ENCODE data around the gene ICE2.
A peak's percentile ranks its signal among the peaks of the same experiment; 100 is the strongest.
"Not testable (repeated sequence)": the region's sequence is repeated elsewhere in the genome, so short reads cannot be mapped to it uniquely, and the experiment has no call there.

The ICE2 gene

GRCh38 chr15:60406513-60407414 is 72.2 kb downstream of the ICE2 start:
- DNase-seq (ENCODE audit: low spot score), result no peak

DNA sequence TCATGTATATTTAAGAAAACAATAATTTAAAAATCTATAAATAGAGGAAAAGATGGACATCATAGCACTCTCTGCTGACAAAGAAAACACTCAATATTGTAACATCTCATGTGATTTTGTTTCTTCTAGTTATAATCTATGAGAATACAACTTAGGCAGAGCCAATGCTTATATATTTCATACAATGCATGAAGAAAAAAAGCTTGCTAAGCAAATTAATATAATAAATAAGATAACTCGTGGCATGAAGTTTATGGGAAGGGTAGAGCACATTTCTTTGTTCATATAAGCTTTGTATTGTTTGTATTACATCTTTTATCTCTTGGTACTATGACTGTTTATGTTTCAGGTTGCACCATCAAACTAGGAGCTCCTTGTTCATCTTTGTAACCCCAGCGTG is 73.5 kb downstream of the ICE2 start:
- no peak for DNase-seq (ENCODE audit: low spot score)

DNA sequence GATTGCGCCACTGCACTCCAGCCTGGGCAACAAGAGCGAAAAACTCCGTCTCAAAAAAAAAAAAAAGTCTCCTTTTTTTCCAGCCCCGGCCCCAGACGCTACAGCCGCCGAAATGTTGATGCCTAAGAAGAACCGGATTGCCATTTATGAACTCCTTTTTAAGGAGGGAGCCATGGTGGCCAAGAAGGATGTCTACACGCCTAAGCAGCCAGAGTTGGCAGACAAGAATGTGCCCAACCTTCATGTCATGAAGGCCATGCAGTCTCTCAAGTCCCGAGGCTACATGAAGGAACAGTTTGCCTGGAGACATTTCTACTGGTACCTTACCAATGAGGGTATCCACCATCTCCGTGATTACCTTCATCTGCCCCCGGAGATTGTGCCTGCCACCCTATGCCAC is 74.6 kb downstream of the ICE2 start:
- not testable (repeated sequence) for DNase-seq (ENCODE audit: low spot score)

- DNase-seq (ENCODE audit: low spot score), result no peak
Observed at GRCh38 chr15:60400944-60401343, 78.0 kb downstream of the ICE2 start.

DNA sequence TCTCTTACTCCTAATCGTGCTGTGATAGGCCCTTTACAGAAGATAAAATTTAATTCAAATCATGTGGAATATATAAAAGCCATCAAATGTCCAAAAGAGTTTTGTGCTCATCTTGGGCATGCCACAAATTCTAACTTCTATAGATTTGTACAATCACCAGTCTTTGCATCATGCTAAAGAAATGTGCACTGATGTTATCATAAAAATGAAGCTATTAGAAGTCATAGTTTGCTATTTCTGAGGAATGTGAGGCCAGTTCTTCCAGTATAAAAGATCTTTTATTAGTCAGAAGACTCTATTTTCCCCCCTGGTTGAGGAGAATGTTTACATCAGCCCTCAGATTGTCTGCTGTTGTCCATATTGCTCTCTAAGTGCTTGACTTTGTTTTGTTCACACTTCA is 79.0 kb downstream of the ICE2 start:
- no peak for DNase-seq (ENCODE audit: low spot score)

DNA sequence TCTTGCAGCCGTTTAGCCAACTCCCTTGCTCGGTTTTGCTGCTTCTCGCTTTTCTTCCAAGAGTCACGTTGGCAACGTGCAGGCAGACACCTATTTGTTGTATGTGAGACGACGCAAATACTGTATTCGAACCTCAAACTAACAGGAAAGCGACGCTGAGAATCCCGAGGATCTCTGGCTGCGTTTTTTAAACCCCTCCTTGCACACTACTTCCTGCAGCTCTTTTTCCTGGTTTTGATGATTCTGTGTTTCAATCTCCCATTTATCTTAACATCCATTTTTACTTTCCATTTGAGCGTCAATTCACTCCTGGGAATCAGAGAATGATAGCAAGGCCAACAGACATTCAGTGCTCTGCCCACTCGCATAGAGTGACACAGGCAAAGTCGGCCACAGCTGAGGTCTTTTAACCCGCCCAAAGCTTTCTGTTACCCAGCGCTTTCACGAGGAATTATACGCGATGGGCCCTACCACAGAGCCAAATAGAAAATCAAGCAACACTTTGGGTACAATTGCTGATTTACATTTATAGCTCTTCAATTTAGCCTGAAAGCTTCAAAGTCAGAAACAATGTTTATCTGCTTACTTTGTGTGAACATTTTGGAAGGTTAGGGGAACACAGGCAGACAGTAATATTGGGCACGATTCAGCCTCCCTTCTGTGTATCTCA is 79.6 kb downstream of the ICE2 start:
- DNase-seq (ENCODE audit: low spot score), result no peak

- peak; percentile 83 for DNase-seq (ENCODE audit: low spot score)
Observed at GRCh38 chr15:60397772-60398445, 81.0 kb downstream of the ICE2 start, which contains the start of gene ANXA2. TSS of gene ANXA2 (minus strand) at chr15:60397986. CDS start at chr15:60386075, 11,911 bp downstream.

DNA sequence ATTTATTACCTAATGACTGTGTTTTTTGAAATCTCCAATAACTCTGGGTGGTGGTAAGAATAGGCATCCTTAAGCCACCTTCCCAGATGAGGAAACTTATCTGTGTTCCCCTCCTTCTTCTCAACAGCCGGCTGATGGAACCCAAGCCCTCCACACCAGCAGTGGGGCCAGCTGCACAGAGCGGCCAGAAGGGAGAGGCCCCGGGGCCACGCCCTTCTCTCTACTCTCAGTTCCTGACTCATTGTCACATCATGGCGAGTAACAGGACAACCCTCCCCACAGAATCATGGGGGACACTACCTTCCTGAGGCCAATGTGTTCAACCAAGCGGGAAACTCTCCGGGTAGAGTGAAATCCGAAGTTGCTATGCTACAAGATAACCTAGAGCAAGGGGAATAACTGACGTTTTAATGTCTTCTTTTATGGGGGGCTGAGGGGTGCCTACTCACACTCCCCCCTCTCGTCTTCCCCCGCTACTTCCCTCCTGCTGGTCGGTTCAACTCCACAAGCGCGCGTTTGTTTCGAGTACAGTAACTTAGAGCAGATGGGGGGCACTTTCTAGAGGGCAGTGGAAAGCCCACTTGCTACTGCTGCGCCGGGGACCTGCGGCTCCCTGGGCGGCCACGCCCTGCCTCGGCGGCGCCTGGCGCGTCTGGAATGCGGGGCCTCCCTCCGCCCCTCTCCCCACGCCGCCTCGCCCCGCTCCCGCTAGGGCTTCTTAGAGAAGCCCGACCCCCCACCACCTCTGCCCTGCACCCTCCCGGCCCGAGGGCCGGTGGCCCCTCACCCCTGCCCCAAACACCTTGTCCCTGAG is 81.8 kb downstream of the ICE2 start:
- DNase-seq (ENCODE audit: low spot score), result no peak

DNA sequence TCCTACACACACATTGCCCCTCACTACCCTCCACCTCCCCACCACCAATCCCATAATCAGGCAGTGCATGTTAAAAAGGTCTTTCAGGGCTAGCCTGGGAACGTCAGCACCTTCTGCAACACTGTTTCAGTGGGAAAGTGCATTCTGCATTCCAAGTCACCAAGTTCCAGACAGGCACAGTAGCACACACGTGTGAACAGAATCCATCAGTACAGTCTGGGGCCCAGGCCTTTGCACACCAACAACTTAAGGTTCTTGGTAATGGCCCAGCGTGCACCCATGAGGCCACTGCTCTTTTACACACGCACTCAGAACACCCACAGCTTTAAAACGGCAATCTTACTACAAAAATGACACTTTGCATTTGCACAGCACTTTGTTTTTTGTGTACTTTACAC is 82.4 kb downstream of the ICE2 start:
- DNase-seq (ENCODE audit: low spot score), result no peak

GRCh38 chr15:60396100-60396499 is 82.8 kb downstream of the ICE2 start:
- DNase-seq (ENCODE audit: low spot score), result no peak

GRCh38 chr15:60395276-60396011 is 83.5 kb downstream of the ICE2 start:
- DNase-seq (ENCODE audit: low spot score), result no peak

DNA sequence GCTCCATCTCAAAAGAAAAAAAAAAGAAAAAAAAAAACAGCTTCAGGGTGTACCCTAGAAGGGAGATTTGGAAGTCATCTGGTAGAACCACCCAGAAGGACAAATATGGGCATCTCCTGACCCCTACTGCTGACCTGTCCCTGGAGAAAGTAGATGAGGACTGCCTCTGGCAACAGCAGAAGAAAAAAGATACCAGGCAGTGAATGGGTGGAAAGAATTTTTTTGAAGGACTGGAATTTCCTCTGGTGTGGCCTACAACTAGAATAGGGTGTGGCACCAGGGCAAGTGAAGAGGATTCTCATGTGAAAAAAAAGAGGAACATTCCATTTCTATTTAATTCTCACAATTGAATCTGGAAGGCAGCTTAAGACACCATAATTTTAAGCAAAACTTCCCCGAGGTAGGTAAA is 84.2 kb downstream of the ICE2 start:
- DNase-seq (ENCODE audit: low spot score), result no peak

GRCh38 chr15:60392986-60393790 is 85.8 kb downstream of the ICE2 start:
- DNase-seq (ENCODE audit: low spot score), result peak; percentile 91

GRCh38 chr15:60392601-60392985 is 86.3 kb downstream of the ICE2 start:
- DNase-seq (ENCODE audit: low spot score), result no peak

- DNase-seq (ENCODE audit: low spot score), result no peak
Observed at GRCh38 chr15:60391722-60392315, 87.1 kb downstream of the ICE2 start.

DNA sequence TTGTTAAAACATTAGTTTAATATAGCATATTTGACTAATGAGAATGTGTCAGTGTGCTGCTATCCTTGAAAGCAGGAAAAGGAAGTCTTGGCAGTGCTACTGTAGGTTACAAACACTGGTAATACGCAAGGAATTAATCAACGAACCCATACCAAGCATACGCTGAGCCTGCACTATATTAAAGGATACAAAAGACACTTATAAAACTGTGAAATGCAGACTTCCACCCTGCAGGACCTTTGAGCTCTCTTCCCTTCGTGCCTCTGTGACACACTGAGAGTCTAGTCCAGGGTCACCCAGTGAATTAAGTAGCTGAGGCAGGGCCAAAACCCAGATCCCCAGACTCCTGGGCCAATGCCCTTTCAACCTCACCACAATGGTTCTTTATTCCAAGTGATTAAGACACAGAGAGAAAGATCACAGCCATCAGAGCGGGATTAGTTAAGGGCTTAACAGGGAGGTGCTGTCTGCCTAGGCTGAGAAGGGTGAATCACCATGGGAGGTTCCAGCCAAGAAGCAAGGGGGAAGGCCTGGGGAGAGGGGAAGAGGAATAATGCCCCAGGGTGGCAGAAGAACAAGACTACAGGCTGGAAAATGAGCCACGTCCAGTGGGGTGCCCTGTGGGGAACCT is 88.0 kb downstream of the ICE2 start:
- DNase-seq (ENCODE audit: low spot score), result peak; percentile 77

DNA sequence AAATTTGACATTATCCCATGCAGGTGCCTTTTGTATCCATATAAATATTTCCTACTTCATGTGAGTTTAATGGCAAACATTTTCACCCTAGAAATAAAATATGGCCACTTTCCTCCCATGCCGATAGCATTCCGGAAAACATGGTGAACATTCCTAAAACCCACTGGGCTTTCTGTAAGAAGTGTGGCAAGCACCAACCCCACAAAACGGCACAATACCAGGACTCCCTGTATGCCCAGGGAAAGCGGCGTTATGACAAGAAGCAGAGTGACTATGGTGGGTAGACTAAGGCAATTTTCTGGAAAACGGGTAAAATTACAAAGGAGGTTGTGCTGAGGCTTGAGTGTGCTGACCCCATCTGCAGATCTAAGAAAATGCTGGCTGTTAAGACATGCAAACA is 88.7 kb downstream of the ICE2 start:
- no peak for DNase-seq (ENCODE audit: low spot score)

GRCh38 chr15:60389261-60390077 is 89.5 kb downstream of the ICE2 start:
- DNase-seq (ENCODE audit: low spot score), result no peak

DNA sequence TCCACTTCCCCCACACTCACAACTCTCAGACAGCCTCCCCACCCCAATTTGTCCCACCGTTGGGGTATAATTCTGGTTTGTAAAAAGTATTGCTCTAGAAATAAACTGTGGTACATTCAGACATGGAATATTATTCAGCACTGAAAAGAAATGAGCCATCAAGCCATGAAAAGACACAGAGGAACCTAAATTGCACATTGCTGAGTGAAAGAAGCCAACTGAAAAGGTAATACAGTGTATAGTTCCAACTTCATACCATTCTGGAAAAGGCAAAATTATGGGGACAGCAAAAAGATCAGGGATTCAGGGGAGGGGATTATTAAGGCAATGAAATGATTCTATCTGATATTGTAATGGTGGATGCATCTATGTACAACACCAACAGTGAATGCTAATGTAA is 91.6 kb downstream of the ICE2 start:
- no peak for DNase-seq (ENCODE audit: low spot score)

Measured in kidney capillary endothelial cell (primary cell).